Heart left ventricle (tissue), 13 donors: Measurements from ENCODE around the gene OSGIN1.

Experiments used
- CTCF ChIP-seq, 12 donors: fragments of 200-600 bp; sonication (generic) in 4 of 12; IDR thresholded peaks; one replicate each; pipeline versions ENCODE4 v1.5.0 to v1.8.0; 2018 to 2022; ENCODE audit warnings: antibody characterized with exemption in 12 of 12, mild to moderate bottlenecking in 5 of 12
- POLR2A ChIP-seq, 2 donors: fragments of 450-650 bp; IDR thresholded peaks; one replicate each; pipeline ENCODE4 v1.6.1; 2017; ENCODE audit warnings: antibody characterized with exemption in 2 of 2, mild to moderate bottlenecking in 2 of 2, moderate library complexity in 2 of 2
- donor health status: ischemic (EF 13 %, LVEDD 7.1; RV severe dilation, severe dysfunction).
- donor health status: DM: no; HTN: yes; CAD: no.
- donor health status: DM: no; HTN: no; CAD: no.
- donor health status: ischemic (EF 25% LVEDD 6.9; RV normal size, moderate dysfunction).
- donor health status: ischemic (EF 25% LVEDD 5.7; RV mildly dilated, moderate dysfunction).
- donor health status: ischemic (EF 35%, LVEDD 5.7; RV mildly dilated, moderate dysfunction).
- donor health status: nonischemic (EF 11% LVEDD 7.7; RV severe dilation, severe dysfunction).
- donor health status: DM: yes; HTN: yes; CAD: no.
- donor health status: PGD.
- donor health status: ischemic (EF 29% LVEDD 5.4; RV normal size, mild dysfunction).
- donor health status: nonischemic (EF 23%, LVEDD 6.1; RV moderate dilation, normal function).

GRCh38 chr16:83957296-83957855 lies 4.3 kb downstream of the OSGIN1 start:
- TF ChIP-seq CTCF (IDR thresholded peaks at IDR 0.05) (no peak), POLR2A (IDR thresholded peaks at IDR 0.05) (no peak)
